HK-2 (cell line): ENCODE measurements around the gene MLIP.
"Not testable (repeated sequence)": the region's sequence is repeated elsewhere in the genome, so short reads cannot be mapped to it uniquely, and the experiment has no call there.

Experiments
- DNase-seq: peaks from one replicate; pipeline ENCODE4 v3.0.0-alpha.2; 2018; ENCODE audit not compliant: unreplicated experiment

MLIP gene

GRCh38 chr6:54222217-54222616, 111.0 kb downstream of the MLIP start:
- no peak for DNase-seq

- DNase-seq, result no peak
Measured at GRCh38 chr6:54232703-54233102, 121.5 kb downstream of the MLIP start.

DNA sequence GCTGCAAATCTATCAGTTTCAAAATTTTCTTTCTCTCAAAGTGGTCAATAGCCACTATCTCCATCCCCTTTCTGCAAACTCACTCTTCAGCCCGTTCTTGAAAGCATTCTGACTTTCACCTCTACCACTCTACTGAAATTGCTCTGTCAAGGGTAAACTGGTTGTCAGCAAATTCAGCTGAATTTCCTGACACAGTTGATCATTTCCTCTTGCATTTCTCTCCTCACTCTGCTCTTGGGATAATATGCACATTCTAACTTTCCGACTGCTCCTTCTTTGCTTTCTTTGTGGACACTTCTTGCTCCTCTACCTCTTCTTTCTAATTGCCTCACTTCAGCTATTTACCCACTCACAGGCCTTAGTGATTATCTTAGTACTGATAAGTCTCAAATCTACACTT, 123.3 kb downstream of the MLIP start:
- no peak for DNase-seq

DNA sequence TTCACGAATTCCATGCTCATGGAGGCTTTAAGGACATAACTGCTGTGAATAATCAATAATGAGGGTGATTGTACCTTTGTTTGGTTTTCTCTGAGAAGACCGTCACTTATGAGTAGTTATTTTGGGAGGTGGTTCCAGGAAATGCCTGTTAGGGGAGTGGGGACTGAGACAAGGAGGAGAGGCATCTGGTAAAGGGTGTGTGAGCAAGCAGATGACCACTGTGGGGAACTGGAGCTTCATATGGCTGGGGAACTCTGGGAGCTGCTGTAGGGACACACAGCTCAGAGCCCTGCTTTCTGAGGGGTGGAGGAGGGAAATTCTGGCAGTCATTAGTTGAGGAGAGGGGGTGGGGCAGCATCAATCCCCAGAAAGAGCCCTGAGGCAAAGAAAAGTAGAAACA, 125.7 kb downstream of the MLIP start:
- DNase-seq, result no peak

- DNase-seq, result no peak
Measured at GRCh38 chr6:54238396-54238795, 127.2 kb downstream of the MLIP start.

DNA sequence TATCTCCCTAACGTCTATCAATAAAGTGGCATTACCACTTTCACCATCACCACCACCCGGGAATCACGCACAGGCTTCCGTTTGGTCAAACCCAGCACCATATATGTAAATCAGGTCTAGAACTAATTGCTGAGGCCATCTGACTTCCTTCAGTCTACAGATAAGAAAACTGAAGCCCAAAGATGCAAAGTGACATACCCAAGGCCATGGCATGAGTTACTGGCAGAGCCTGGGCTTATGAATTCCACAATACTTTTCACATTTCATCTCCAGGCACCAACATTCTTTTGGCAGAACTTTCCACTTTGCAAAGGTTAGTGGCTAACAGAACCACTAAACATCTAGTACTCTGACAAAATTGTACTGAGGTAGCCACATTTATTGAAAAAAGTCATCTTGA, 132.5 kb downstream of the MLIP start:
- no peak for DNase-seq

DNA sequence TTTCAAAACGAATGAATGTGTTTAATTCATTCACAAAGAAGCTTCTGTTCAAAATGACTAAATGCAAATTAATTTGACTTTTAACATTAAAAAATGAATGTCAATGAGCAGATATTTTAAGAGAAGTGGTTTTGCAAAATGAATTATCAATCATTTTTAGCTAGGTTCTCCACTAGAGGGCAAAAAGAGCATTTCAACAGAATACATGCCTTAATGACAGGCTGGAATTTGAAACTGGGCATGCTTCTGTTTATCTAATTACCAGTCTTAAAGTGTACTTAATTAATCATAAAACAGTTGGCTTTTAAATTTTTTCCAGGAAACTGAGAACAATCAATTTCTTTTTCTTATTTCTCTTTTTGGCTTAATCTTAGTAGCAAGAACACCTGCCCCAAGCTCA, 133.2 kb downstream of the MLIP start:
- DNase-seq, result no peak

- DNase-seq, result no peak
Measured at GRCh38 chr6:54245265-54245664, 134.0 kb downstream of the MLIP start.

DNA sequence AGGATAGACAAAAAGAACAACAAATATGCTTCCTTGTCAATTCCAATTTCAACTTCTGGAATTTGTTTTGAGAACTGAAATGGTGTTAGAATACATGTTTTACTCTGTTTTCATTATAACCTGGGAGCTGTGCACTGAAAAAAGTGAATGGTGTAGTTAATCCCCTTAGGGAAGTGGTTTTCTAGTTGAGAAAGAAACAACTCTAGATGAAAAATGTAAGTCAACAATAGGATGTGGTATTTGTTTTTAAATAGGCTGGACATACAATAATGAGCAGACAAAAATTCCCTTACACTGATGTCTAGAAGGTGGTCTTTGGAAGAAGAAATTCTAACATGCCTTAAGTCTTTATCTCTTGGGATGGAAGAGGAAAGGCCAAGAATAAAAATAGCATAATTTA, 137.1 kb downstream of the MLIP start:
- no peak for DNase-seq

DNA sequence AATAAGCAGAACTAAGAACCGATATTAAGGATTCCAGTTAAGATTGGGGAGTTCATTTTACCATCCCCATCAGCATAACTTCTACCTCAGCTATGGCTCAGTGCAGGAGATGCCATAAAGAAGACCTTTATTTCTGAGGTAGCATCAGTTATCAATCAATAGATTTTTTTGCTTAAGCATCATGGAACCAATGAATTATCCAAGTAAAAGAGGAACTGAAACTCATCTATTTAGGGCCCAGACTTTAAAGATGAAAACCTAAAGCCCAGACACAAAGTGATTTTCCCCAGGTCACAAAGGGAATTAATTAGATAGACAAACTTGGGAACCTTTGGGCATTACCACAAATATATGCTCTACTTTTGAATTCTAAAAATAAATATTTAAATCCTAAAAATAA, 137.8 kb downstream of the MLIP start:
- no peak for DNase-seq

GRCh38 chr6:54249812-54250211, 138.6 kb downstream of the MLIP start:
- DNase-seq, result not testable (repeated sequence)

- DNase-seq, result no peak
Measured at GRCh38 chr6:54252496-54252895, 141.3 kb downstream of the MLIP start.

GRCh38 chr6:54252916-54253315, 141.7 kb downstream of the MLIP start:
- DNase-seq, result no peak

- DNase-seq, result no peak
Measured at GRCh38 chr6:54254886-54255285, 143.6 kb downstream of the MLIP start.

DNA sequence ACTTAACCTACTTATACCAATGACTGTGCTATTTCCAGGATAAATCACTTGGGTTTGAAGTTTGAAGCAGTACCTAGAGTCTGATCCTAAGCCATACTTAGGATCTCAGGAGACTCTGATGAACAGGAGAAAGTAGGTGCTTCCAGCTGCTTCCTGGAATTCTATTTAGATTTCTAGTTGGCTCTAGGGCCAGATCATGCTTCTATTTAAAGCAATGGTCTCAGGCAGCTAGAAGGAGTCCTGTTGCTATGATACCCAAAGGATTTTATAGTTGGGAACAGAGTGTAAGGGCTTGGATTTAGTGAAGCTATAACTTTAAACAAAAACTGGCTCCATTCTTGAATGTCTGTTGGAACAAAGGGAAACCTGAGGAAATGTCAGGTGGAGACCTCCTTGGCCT, 144.6 kb downstream of the MLIP start:
- no peak for DNase-seq

- DNase-seq, result no peak
Measured at GRCh38 chr6:54260025-54260424, 148.8 kb downstream of the MLIP start.

DNA sequence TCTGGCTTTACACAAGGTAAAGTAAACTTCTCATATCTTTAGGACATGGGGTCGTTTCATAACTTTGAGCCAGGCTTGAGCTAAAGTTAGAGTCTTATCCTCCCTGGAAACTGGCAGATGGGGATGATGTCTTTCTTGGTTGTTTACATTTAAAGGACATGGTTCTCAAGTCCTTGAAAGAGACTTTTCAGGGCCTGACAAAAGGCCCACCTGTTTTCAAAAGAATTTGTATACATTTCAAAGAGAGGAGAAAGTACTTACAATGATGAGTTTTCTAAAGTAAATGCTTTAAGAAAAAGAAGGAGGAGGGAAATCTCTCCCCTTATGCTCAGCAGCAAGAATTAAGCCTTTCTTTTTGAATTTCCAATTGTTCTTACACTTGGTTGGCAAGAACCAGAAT, 151.3 kb downstream of the MLIP start:
- no peak for DNase-seq

DNA sequence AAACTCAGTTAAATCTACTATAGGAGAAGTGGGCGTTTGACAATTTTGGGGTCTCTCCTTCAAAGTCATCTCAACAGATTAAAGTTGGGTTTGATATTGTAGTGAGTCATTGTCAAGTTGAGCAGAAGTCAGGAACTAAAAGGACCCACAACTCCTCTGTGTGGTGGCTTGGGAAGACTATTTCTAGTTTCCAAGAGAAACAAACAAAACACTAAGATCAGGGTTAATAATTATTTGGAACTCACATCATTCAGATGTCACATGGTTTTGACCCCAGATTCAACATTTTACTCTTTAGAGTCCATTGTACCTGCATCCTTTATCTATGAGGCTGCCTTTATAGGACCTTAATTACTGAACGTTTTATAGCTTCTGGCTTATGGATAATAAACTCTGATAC, 151.7 kb downstream of the MLIP start:
- no peak for DNase-seq

GRCh38 chr6:54264581-54265272, 153.5 kb downstream of the MLIP start:
- no peak for DNase-seq

DNA sequence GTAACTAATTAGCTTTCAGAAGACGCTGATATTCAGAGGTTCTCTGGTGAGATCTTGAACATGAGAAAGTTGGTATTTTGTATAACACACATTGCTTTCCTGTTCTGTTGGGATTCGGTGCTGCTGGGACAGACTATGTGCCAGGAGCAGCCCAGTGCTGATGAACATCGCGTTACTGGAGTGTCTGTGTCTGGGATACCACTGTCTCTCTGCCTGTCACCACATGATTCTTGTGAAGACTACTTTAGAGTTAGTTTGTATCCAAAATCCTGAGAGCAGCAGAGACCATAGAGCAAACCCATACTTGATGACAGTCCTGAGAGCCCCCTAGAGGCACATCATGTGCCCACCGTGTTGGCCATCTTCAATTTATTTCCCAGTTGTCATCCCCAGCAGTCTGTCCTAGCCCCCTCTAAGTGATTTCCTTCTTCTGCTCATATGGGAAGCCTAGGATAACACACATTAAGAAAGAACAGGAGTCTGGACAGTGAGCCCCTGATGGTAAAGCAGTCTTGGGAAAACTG, 155.2 kb downstream of the MLIP start:
- DNase-seq, result no peak

DNA sequence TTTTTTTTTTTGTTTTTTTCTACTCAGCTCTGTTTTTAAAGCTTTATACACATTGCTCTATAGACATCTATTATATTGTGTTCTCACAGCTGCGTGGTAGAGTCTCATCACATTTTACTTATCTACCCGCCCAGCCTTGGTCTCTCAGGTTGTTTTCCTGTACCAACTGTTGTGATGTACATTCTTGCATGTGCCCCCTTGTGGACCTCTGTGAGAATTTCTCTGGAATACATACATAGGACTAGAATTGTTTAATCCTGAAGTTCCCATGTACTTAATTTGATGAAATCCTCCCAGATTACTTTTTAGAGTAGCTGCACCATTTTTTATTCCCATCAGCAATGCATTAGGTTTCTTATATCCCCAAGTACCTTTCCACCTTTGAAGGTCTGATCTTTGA, 156.6 kb downstream of the MLIP start:
- no peak for DNase-seq

DNA sequence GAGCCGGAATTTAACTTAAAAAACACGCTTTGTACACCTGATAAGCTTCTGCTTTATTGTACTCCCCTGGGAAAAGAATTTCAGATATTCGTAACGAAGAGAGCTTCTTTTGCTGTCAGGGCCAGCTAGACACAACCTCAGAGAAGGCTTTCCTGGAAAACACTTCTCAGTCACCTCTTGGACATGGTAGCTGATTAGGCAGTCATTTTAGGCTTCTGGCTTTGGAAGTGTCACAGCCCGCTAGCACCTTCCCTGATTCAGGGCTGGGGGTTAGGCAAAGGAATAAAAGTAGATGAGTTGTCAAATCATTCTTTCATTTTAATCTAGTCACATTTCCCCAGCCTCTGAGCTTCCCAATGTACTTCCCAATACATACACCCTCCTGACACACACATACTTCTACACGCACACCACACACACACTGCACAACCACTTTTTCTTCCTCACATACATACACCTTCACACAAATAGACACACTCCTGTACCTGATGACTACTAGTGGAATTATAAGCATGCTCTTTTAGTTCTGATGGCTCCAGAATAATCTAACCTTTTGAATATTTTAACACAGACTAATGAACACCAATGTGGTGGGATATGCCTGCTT, 162.1 kb downstream of the MLIP start:
- DNase-seq, result no peak

DNA sequence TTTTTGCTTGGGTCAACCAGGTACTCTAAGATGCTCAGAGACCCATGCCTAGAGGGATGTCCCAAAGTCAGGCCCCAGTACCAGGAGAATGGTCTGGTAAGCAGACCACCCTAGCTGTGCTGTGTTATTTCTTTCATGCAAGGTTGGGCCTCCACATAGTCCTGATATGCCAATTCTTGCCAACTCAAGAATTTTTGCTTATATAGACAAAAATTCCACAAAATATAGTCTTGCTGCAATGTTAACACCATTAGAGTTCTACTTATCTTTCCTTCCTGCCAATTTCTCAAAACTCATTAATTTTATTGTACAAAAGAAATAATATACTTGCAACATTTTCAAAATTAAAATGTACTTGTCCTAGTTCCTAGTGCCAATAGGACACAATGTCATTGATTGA, 163.1 kb downstream of the MLIP start:
- no peak for DNase-seq

GRCh38 chr6:54282186-54282585, 170.9 kb downstream of the MLIP start:
- DNase-seq, result no peak
